ENCODE data around the gene LAMTOR2. TPM values are rescaled to one million over a fixed set of nuclear protein-coding genes. Genes with fewer than 3 reads are reported as not detected.

LAMTOR2 gene
- total and polyA plus RNA-seq, 2 of the 8 experiments (the other 6 are each of a cell fraction or from before 2014, with no cell fraction given): 54.7 to 122 TPM

DNA sequence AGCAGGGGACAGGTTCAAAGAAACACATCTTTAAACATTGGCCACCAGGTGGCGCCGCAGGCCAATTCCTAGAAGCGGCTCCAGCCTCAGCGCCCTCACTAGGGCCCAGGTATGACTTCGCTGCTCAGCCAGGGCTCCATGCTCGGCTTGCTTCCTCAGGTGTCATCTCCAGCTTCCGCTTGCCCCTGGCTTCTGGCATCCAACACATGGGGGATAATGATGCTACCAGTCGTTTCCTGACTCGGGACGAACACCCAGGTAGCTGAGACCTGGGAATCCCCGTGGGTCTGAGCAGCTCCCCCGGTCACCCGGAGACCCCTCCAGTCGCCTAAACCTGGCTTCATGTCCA is 36.2 kb downstream of the LAMTOR2 start:
- no peak overlapping the region for H2BK5ac ChIP-seq (ENCODE audit: low read depth, low read length)
- H2BK15ac ChIP-seq (ENCODE audit: low read length): no peak overlapping the region
- H3K4me1 ChIP-seq (replicated peaks in 1 of 4; ENCODE audit: control insufficient read depth in 3 of 4, insufficient read depth in 4 of 4, low read length in 3 of 4): peaks cover 2 to 7% (median 5%) of the 10 kb centered on the region in 4 experiments
- H2AFZ ChIP-seq (ENCODE audit: low read length): no peak overlapping the region
- H2BK20ac ChIP-seq (ENCODE audit: low read length): 0 out of 2 replicates have a peak overlapping the region, but pooled peaks have one; percentile 1
- H3K56ac ChIP-seq (replicated peaks; ENCODE audit: insufficient read length, low read depth, low read length): no peak overlapping the region
- POLR2A ChIA-PET (ENCODE audit: partially characterized antibody): interaction anchor here (0.7 to 29.6 kb wide), 6 partner anchors 9 to 34 kb away, joined by 3 to 763 read pairs (median 4); partner anchors contain the start of gene LMNA
- H2BK12ac ChIP-seq (ENCODE audit: low read depth, low read length): peak overlapping the region; percentile 6; the same call in 1 of the 2 replicates
- no peak overlapping the region for H3K27ac ChIP-seq (ENCODE audit: low read depth, low read length)
- H2BK120ac ChIP-seq (replicated peaks; ENCODE audit: low read depth, low read length): no peak overlapping the region
- H3K36me3 ChIP-seq (ENCODE audit: control insufficient read depth in 2 of 4, insufficient read depth in 4 of 4, low read length in 3 of 4): peaks cover 0 to 4% (median under 1%) of the 10 kb centered on the region in 4 experiments; a peak in 2 of 8 replicates
- no peak overlapping the region for H3K18ac ChIP-seq (ENCODE audit: extremely low read depth, low read length)
- peaks cover 4 to 12% of the 10 kb centered on the region in 2 experiments for H4K20me1 ChIP-seq (replicated peaks in 1 of 2; ENCODE audit: control insufficient read depth in 1 of 2, insufficient read depth in 2 of 2, low read length in 2 of 2)
- H3K14ac ChIP-seq (ENCODE audit: insufficient read length): no peak overlapping the region
- no peak overlapping the region for H2AK5ac ChIP-seq (ENCODE audit: low read depth, low read length)
- H4K5ac ChIP-seq (ENCODE audit: insufficient read length, low read depth, low read length): no peak overlapping the region
- H3K27me3 ChIP-seq (replicated peaks in 1 of 4; ENCODE audit: control insufficient read depth in 3 of 4, extremely low read depth in 1 of 4, insufficient read depth in 3 of 4, low read length in 3 of 4): no peaks in the 10 kb centered on the region
- no peak overlapping the region for H3K4me3 ChIP-seq (ENCODE audit: extremely low read depth in 1 of 4, insufficient read depth in 2 of 4, low read depth in 3 of 4, low read length in 4 of 4)
- peaks cover 0 to 12% of the 10 kb centered on the region in 2 experiments; a peak in 1 of 4 replicates for H3K79me2 ChIP-seq (ENCODE audit: control insufficient read depth in 1 of 2, insufficient read depth in 2 of 2, low read length in 2 of 2)
- no peak overlapping the region for H3K4me2 ChIP-seq (ENCODE audit: insufficient read depth in 1 of 2, low read depth in 2 of 2, low read length in 2 of 2)
- no peak overlapping the region for H4K91ac ChIP-seq (replicated peaks; ENCODE audit: insufficient read length, low read length)
- no peak overlapping the region for H3K9ac ChIP-seq (replicated peaks in 1 of 4; ENCODE audit: extremely low read depth in 1 of 4, low read depth in 3 of 4, low read length in 3 of 4)
- 41% methylated on average over 14 of the region's 14 CpGs; no CpG with 5 or more reads in 1 of the 2 experiments for WGBS, 2 experiments (ENCODE audit: extremely low coverage in 1 of 2, insufficient coverage in 1 of 2, insufficient read length in 1 of 2, insufficient replicate concordance in 2 of 2, low coverage in 1 of 2, low lambda C conversion rate in 2 of 2, missing lambda C conversion rate in 1 of 2)
- CTCF ChIA-PET (ENCODE audit: partially characterized antibody): interaction anchor here (0.6 to 29.5 kb wide), 20 partner anchors 11 to 169 kb away, joined by 3 to 1994 read pairs (median 4); partner anchors contain the start of genes LMNA, RAB25, SEMA4A and SSR2
- H3K79me1 ChIP-seq (ENCODE audit: low read depth, low read length): peaks cover 2% of the 10 kb centered on the region; the same call in 1 of the 2 replicates
- H3K9me3 ChIP-seq (ENCODE audit: insufficient read depth in 2 of 2, low read depth in 1 of 2, low read length in 1 of 2): no peaks in the 10 kb centered on the region
- FAIRE-seq (peak; percentile 74), DNase-seq (ENCODE audit: low read depth in 1 of 2, low spot score in 2 of 2) (peak in 1 of 2 experiments; percentile 95)
- H4K8ac ChIP-seq (ENCODE audit: extremely low read depth, insufficient read depth, low read length): no peak overlapping the region
- no peak overlapping the region for H3K23ac ChIP-seq (ENCODE audit: insufficient read length)
- no peak overlapping the region for H3K4ac ChIP-seq (replicated peaks; ENCODE audit: insufficient read length, low read depth, low read length)
- no peaks in the 10 kb centered on the region for H3K23me2 ChIP-seq (ENCODE audit: low read depth, low read length)
- TF ChIP-seq BCL11A (IDR thresholded peaks at IDR 0.05; ENCODE audit: low read depth in 2 of 2, low read length in 2 of 2): no peak
- no peak for TF ChIP-seq TCF12 (IDR thresholded peaks at IDR 0.05; ENCODE audit: low read depth, low read length)
- no peak for TF ChIP-seq SP1 (IDR thresholded peaks at IDR 0.05; ENCODE audit: low read depth, low read length)
- TF ChIP-seq, protein P1, sequence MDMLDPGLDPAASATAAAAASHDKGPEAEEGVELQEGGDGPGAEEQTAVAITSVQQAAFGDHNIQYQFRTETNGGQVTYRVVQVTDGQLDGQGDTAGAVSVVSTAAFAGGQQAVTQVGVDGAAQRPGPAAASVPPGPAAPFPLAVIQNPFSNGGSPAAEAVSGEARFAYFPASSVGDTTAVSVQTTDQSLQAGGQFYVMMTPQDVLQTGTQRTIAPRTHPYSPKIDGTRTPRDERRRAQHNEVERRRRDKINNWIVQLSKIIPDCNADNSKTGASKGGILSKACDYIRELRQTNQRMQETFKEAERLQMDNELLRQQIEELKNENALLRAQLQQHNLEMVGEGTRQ (IDR thresholded peaks at IDR 0.05; ENCODE audit: low read length): no peak
- no peak for TF ChIP-seq CREB1 (IDR thresholded peaks at IDR 0.05)
- peak; percentile 24 to 50; a peak in 1 of 4 replicates for TF ChIP-seq SIN3A (conservative IDR thresholded peaks at IDR 0.05 in 1 of 2, IDR thresholded peaks at IDR 0.05 in 1 of 2; ENCODE audit: low read depth in 1 of 2, low read length in 2 of 2)
- TF ChIP-seq, protein P2, sequence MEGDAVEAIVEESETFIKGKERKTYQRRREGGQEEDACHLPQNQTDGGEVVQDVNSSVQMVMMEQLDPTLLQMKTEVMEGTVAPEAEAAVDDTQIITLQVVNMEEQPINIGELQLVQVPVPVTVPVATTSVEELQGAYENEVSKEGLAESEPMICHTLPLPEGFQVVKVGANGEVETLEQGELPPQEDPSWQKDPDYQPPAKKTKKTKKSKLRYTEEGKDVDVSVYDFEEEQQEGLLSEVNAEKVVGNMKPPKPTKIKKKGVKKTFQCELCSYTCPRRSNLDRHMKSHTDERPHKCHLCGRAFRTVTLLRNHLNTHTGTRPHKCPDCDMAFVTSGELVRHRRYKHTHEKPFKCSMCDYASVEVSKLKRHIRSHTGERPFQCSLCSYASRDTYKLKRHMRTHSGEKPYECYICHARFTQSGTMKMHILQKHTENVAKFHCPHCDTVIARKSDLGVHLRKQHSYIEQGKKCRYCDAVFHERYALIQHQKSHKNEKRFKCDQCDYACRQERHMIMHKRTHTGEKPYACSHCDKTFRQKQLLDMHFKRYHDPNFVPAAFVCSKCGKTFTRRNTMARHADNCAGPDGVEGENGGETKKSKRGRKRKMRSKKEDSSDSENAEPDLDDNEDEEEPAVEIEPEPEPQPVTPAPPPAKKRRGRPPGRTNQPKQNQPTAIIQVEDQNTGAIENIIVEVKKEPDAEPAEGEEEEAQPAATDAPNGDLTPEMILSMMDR (IDR thresholded peaks at IDR 0.05; ENCODE audit: control extremely low read depth in 1 of 3, insufficient read depth in 1 of 3, low read depth in 1 of 3, low read length in 3 of 3): peak; percentile 66 to 97 (median 90)
- no peak for TF ChIP-seq RFX5 (IDR thresholded peaks at IDR 0.05; ENCODE audit: borderline replicate concordance, low read depth, low read length)
- TF ChIP-seq RBBP5 (IDR thresholded peaks at IDR 0.05; ENCODE audit: borderline replicate concordance, low read depth, low read length): no peak
- TF ChIP-seq ZNF274 (IDR thresholded peaks at IDR 0.05; ENCODE audit: borderline replicate concordance, extremely low read depth, low read length): no peak
